ENCODE measurements around the gene ASRGL1. TPM values are rescaled to one million over a fixed set of nuclear protein-coding genes. Genes with fewer than 3 reads are reported as not detected.

ASRGL1 gene
- total and polyA plus RNA-seq, 2 donors from 2014 or later = 62.2 to 85.6 TPM

DNA sequence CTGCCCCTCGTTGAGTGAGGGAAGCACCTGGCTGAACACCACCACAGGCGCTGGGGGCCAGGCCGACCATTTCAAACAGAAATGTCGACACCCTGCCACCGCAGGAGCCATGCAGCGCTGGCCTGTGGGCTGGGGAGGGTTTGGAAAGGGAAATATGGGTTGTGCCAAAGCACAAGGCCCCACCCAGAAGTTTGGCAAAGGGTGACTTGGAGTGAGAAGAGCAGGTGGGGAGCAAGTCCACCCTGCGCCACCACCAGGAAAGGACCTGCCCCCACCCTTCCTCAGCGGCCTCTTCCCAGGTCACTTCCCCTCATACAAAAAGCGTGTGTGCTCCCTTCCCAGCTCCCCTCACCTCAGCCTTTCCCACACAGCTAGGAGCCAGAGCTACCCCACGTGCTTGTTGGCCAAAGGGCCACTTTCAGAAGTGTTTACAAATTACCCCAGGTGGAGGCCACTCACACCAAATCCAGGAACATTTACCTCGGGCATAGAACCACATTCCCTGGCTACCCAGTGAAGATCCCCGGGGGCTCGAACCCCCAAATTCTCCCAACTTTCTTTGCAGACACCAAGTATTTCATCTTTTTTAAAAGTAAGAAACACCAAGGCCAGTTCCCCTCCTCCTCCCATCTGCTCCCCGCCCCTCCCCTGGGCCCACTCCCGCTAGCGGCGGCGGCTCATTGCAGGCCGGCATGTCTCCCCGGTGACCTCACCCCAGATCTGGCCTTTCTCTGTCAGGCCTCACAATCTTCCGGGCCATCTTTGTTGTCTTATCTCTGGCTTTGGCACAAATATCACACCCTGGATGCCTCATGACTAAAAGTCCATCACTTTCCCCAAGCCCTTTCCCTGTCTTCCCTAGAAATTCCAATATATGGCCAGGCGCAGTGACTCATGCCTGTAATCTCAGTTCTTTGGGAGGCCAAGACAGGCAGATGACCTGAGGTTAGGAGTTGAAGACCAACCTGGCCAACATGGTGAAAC, 61.1 kb downstream of the ASRGL1 start:
- DNase-seq (peak in 1 of 5 donors; percentile 90), FAIRE-seq (no peak)
- TF ChIP-seq, protein P1, sequence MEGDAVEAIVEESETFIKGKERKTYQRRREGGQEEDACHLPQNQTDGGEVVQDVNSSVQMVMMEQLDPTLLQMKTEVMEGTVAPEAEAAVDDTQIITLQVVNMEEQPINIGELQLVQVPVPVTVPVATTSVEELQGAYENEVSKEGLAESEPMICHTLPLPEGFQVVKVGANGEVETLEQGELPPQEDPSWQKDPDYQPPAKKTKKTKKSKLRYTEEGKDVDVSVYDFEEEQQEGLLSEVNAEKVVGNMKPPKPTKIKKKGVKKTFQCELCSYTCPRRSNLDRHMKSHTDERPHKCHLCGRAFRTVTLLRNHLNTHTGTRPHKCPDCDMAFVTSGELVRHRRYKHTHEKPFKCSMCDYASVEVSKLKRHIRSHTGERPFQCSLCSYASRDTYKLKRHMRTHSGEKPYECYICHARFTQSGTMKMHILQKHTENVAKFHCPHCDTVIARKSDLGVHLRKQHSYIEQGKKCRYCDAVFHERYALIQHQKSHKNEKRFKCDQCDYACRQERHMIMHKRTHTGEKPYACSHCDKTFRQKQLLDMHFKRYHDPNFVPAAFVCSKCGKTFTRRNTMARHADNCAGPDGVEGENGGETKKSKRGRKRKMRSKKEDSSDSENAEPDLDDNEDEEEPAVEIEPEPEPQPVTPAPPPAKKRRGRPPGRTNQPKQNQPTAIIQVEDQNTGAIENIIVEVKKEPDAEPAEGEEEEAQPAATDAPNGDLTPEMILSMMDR (IDR thresholded peaks at IDR 0.05; ENCODE audit: borderline replicate concordance, extremely low read depth, insufficient read depth) = no peak
- H3K4me1 ChIP-seq (ENCODE audit: control insufficient read depth in 2 of 3, insufficient read depth in 2 of 3, low read depth in 1 of 3, low read length in 3 of 3) = peaks cover 0 to 23% (median 0%) of the 10 kb centered on the region in 3 donors
- no peaks in the 10 kb centered on the region for H3K9me3 ChIP-seq (ENCODE audit: control insufficient read depth in 2 of 3, insufficient read depth in 1 of 3, low read length in 3 of 3)
- H3K27me3 ChIP-seq (ENCODE audit: control insufficient read depth, insufficient read depth, low read length) = no peaks in the 10 kb centered on the region
- no peak overlapping the region for H3K9ac ChIP-seq (ENCODE audit: low read length in 3 of 3)
- H3K4me3 ChIP-seq (ENCODE audit: low read length in 3 of 3) = no peak overlapping the region
- H3K36me3 ChIP-seq (ENCODE audit: control insufficient read depth in 2 of 3, insufficient read depth in 3 of 3, low read length in 3 of 3) = no peaks in the 10 kb centered on the region
- H3K27ac ChIP-seq (ENCODE audit: low read depth in 2 of 2, low read length in 2 of 2) = no peak overlapping the region
- intact Hi-C loops (cut with DNase I) = loop anchor here (10.0 kb wide), 1 partner anchor 296 kb away; no protein-coding TSS in a partner anchor

DNA sequence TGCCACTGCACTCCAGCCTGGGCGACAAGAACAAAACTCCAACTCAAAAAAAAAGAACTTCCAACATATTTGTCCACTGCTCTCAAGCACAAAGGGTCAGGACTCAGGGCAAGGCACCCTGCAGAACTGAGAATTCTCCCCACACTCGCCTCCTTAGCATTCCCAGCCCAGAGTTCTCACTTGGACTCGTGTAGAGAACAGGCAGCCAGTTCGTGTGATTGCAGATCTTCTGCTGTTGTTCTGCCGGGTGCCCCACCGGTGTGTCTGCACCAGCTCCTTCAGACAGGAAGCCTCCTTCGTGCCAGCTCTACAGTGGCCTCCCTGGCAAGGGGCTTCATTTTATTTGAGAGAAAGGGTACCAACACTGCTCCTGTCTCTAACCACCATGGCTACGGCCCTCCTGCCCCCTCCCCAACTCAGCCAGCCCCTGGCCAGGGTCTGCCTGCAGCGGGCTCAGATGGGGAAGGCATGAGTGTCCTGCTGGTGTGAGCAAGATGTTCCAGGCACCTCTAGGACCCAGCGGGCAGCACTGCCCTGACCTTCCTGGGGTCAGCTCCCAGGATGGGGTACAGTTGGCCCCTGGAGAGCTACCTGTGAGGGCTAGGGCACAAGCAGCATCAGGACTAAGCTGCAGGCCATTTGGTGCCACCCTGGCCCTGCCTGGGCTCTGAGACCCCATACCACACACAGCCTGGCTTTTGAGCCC, 62.1 kb downstream of the ASRGL1 start:
- H3K27ac ChIP-seq (ENCODE audit: low read depth in 2 of 2, low read length in 2 of 2) = no peak overlapping the region
- FAIRE-seq = no peak
- no peaks in the 10 kb centered on the region for H3K9me3 ChIP-seq (ENCODE audit: control insufficient read depth in 2 of 3, insufficient read depth in 1 of 3, low read length in 3 of 3)
- TF ChIP-seq, protein P1 (IDR thresholded peaks at IDR 0.05; ENCODE audit: borderline replicate concordance, extremely low read depth, insufficient read depth) = no peak
- H3K27me3 ChIP-seq (ENCODE audit: control insufficient read depth, insufficient read depth, low read length) = no peaks in the 10 kb centered on the region
- H3K9ac ChIP-seq (ENCODE audit: low read length in 3 of 3) = no peak overlapping the region
- H3K36me3 ChIP-seq (ENCODE audit: control insufficient read depth in 2 of 3, insufficient read depth in 3 of 3, low read length in 3 of 3) = no peaks in the 10 kb centered on the region
- no peak for DNase-seq
- H3K4me1 ChIP-seq (ENCODE audit: control insufficient read depth in 2 of 3, insufficient read depth in 2 of 3, low read depth in 1 of 3, low read length in 3 of 3) = peaks cover 0 to 23% (median 0%) of the 10 kb centered on the region in 3 donors
- H3K4me3 ChIP-seq (ENCODE audit: low read length in 3 of 3) = no peak overlapping the region
- intact Hi-C loops (cut with DNase I) = loop anchor here (10.0 kb wide), 1 partner anchor 295 kb away; no protein-coding TSS in a partner anchor

DNA sequence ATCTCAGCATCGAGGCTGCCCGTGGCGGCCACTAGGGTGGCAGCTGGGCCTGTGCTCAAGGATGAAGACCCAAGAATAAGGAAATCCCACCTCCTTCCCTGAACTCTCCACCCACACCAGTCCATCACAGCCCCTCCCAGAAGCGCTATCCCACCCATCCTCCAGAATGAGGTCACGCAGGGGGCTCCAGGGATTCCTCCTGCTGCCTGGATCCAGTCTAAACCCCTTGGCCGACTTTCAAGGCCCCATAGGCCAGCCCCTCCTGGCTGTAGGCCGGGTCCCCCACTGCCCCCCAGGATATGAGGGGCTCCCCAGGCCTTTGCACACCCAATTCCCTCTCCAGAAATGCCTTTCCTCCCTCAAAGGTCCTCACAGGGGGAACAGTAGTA, 62.6 kb downstream of the ASRGL1 start:
- Histone ChIP-seq H3K9me3 (ENCODE audit: control insufficient read depth in 2 of 3, insufficient read depth in 1 of 3, low read length in 3 of 3) (no peaks in the 10 kb centered on the region), H3K36me3 (ENCODE audit: control insufficient read depth in 2 of 3, insufficient read depth in 3 of 3, low read length in 3 of 3) (no peaks in the 10 kb centered on the region), H3K9ac (ENCODE audit: low read length in 3 of 3) (no peak overlapping the region), H3K4me1 (ENCODE audit: control insufficient read depth in 2 of 3, insufficient read depth in 2 of 3, low read depth in 1 of 3, low read length in 3 of 3) (peaks cover 0 to 23% (median 0%) of the 10 kb centered on the region in 3 donors), H3K27ac (ENCODE audit: low read depth in 2 of 2, low read length in 2 of 2) (no peak overlapping the region), H3K27me3 (ENCODE audit: control insufficient read depth, insufficient read depth, low read length) (no peaks in the 10 kb centered on the region), H3K4me3 (ENCODE audit: low read length in 3 of 3) (no peak overlapping the region)
- intact Hi-C loops (cut with DNase I) = loop anchor here (10.0 kb wide), 1 partner anchor 295 kb away; no protein-coding TSS in a partner anchor
- FAIRE-seq (no peak), DNase-seq (peak in 2 of 5 donors; percentile 58 to 64)
- TF ChIP-seq, protein P1 (IDR thresholded peaks at IDR 0.05; ENCODE audit: borderline replicate concordance, extremely low read depth, insufficient read depth) = no peak
